Smooth muscle cell (in vitro differentiated cells): ENCODE results near the gene SLC25A15. TPM values are rescaled to one million over a fixed set of nuclear protein-coding genes. Genes with fewer than 3 reads are reported as not detected.

ENCODE experiments used
- DNase-seq: peaks from one replicate; lab custom pipeline; 2025; ENCODE audit not compliant: unreplicated experiment; lab: John Stamatoyannopoulos, UW
- H2AFZ ChIP-seq: fragments of 200-600 bp; sonication (generic); 2 replicates; pipeline ENCODE4 v1.6.0; 2016; ENCODE audit warnings: antibody characterized with exemption, low read depth, mild to moderate bottlenecking
- H3F3A ChIP-seq: fragments of 200-600 bp; sonication (generic); 2 replicates; pipeline ENCODE4 v1.6.0; 2017; ENCODE audit warnings: antibody characterized with exemption, low read depth
- H3K27ac ChIP-seq: fragments of 200-600 bp; sonication (generic); 2 replicates; pipeline ENCODE4 v1.5.1; 2016; ENCODE audit warnings: low read depth, mild to moderate bottlenecking
- H3K27me3 ChIP-seq: fragments of 200-600 bp; sonication (generic); 2 replicates; pipeline ENCODE4 v1.6.1; 2016; ENCODE audit warnings: low read depth, mild to moderate bottlenecking
- H3K36me3 ChIP-seq: fragments of 200-600 bp; sonication (generic); 2 replicates; pipeline ENCODE4 v1.5.1; 2016; ENCODE audit warnings: low read depth
- H3K4me1 ChIP-seq: fragments of 200-600 bp; sonication (generic); 2 replicates; pipeline ENCODE4 v1.5.1; 2016; ENCODE audit warnings: low read depth
- H3K4me2 ChIP-seq: fragments of 200-600 bp; sonication (generic); 2 replicates; pipeline ENCODE4 v1.6.0; 2016; ENCODE audit warnings: mild to moderate bottlenecking
- H3K4me3 ChIP-seq: fragments of 200-600 bp; sonication (generic); 2 replicates; pipeline ENCODE4 v1.5.1; 2016; ENCODE audit warnings: mild to moderate bottlenecking
- H3K79me2 ChIP-seq: fragments of 200-600 bp; sonication (generic); 2 replicates; pipeline ENCODE4 v1.6.0; 2016; ENCODE audit warnings: low read depth, mild to moderate bottlenecking
- H3K9ac ChIP-seq: fragments of 200-600 bp; sonication (generic); 2 replicates; pipeline ENCODE4 v1.6.0; 2016; ENCODE audit warnings: low read depth
- H3K9me3 ChIP-seq: fragments of 200-600 bp; sonication (generic); replicated peaks from 2 replicates; pipeline ENCODE4 v1.5.1; 2016; ENCODE audit warnings: low read depth
- H4K20me1 ChIP-seq: fragments of 200-600 bp; sonication (generic); 2 replicates; pipeline ENCODE4 v1.6.0; 2016; ENCODE audit warnings: low read depth
- WGBS: methylation state at CpG from one replicate; pipeline ENCODE4 v1.1.7; 2016; ENCODE audit warnings: low lambda C conversion rate; 5-methylcytosine and 5-hydroxymethylcytosine counted together
- polyA plus RNA-seq: library from polyadenylated mRNA; unstranded; fragments of >200 nt; fragmentation: Nextera tagmentation; extraction: Ambion mirVana; gene quantifications from 2 replicates; pipeline ENCODE4 v1.2.1, GENCODE V29; 2016
- total RNA-seq: library from RNA; depleted of rRNA; stranded (reverse); fragments of >200 nt; gene quantifications from 2 replicates; pipeline ENCODE4 v1.2.3, GENCODE V29; 2014
- TF ChIP-seq, protein P1 (sequence below): fragments of 200-600 bp; sonication (generic); IDR thresholded peaks from 2 replicates; pipeline ENCODE4 v1.5.1; 2017; ENCODE audit warnings: borderline replicate concordance, mild to moderate bottlenecking, antibody characterized with exemption; ENCODE audit not compliant: insufficient read depth, poor library complexity, severe bottlenecking

Gene SLC25A15
- total and polyA plus RNA-seq, 2 experiments from 2014 or later, result 6.3 to 11.1 TPM

DNA sequence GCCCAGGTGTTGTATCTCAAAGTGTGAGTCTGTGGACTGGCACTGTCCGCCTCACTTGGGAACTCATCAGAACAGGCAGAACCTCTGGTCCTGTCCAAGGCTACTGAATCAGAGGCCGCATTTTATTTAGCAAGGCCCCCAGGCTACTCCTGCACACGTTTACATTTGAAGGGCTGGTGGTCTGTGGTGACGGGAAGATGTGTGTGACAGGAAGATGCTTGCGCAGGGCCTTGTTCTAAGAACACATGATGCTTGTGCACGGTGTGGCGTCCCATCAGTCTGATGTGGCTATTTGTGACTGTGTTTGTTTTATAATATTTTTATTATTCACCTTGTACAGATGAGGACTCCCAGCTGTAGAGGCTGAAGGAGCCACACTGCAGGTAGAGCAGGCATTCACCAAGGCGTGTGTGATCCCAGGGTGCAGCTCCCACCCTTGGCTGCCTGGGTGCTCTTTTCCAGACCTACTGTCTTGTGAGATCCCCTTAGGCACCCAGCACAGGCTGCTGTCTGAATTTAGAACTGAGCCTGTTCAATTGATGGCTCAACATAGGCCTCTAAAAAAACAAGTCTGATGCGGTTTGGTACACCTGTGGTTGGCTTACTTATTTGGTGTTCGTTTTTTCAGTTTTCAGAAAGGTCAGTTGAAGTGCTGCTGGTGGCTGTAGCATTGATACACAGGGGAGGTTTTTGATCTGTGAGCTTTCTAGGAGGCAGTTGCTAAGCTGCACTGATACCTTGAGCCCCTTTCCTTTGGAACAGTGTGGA, 3.1 kb downstream of the SLC25A15 start:
- H3K4me1 ChIP-seq, result no peaks in the 10 kb centered on the region
- H3K27me3 ChIP-seq, result no peaks in the 10 kb centered on the region
- WGBS, result 94% methylated on average over 10 of the region's 10 CpGs
- H3K79me2 ChIP-seq, result peaks cover 7% of the 10 kb centered on the region
- no peaks in the 10 kb centered on the region for H4K20me1 ChIP-seq
- TF ChIP-seq, protein P1, sequence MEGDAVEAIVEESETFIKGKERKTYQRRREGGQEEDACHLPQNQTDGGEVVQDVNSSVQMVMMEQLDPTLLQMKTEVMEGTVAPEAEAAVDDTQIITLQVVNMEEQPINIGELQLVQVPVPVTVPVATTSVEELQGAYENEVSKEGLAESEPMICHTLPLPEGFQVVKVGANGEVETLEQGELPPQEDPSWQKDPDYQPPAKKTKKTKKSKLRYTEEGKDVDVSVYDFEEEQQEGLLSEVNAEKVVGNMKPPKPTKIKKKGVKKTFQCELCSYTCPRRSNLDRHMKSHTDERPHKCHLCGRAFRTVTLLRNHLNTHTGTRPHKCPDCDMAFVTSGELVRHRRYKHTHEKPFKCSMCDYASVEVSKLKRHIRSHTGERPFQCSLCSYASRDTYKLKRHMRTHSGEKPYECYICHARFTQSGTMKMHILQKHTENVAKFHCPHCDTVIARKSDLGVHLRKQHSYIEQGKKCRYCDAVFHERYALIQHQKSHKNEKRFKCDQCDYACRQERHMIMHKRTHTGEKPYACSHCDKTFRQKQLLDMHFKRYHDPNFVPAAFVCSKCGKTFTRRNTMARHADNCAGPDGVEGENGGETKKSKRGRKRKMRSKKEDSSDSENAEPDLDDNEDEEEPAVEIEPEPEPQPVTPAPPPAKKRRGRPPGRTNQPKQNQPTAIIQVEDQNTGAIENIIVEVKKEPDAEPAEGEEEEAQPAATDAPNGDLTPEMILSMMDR, result no peak
- H2AFZ ChIP-seq, result no peak overlapping the region
- no peak overlapping the region for H3K9ac ChIP-seq
- H3K9me3 ChIP-seq, result no peaks in the 10 kb centered on the region
- H3K4me3 ChIP-seq, result no peak overlapping the region
- no peak overlapping the region for H3K27ac ChIP-seq
- H3F3A ChIP-seq, result no peaks in the 10 kb centered on the region
- H3K4me2 ChIP-seq, result no peak overlapping the region
- no peaks in the 10 kb centered on the region for H3K36me3 ChIP-seq
- DNase-seq, result no peak

DNA sequence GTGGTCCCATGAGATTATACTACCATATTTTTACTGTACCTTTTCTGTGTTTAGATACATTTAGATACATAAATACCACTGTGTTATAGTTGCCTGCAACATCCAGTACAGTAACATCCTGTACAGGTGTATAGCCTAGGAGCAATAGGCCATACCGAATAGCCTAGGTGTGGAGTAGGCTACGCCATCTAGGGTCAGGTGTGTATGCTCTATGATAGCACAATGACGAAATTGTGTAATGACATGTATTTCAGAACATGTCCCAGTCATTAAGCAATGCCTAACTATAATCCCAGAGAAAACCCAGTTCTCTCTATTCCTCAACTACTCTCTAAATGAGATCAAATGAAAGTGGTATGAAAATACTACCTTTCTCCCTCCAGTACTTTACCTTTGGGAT, 3.9 kb downstream of the SLC25A15 start:
- 97% methylated on average over 3 of the region's 3 CpGs for WGBS
- Histone ChIP-seq H3K9me3 (no peaks in the 10 kb centered on the region), H3K79me2 (peaks cover 7% of the 10 kb centered on the region), H3K9ac (no peak overlapping the region), H2AFZ (no peak overlapping the region), H3F3A (no peaks in the 10 kb centered on the region), H3K4me3 (no peak overlapping the region), H3K4me1 (no peaks in the 10 kb centered on the region), H3K4me2 (no peak overlapping the region), H3K27ac (no peak overlapping the region), H3K27me3 (no peaks in the 10 kb centered on the region), H4K20me1 (no peaks in the 10 kb centered on the region), H3K36me3 (no peaks in the 10 kb centered on the region)
- TF ChIP-seq, protein P1, result no peak
- no peak for DNase-seq

DNA sequence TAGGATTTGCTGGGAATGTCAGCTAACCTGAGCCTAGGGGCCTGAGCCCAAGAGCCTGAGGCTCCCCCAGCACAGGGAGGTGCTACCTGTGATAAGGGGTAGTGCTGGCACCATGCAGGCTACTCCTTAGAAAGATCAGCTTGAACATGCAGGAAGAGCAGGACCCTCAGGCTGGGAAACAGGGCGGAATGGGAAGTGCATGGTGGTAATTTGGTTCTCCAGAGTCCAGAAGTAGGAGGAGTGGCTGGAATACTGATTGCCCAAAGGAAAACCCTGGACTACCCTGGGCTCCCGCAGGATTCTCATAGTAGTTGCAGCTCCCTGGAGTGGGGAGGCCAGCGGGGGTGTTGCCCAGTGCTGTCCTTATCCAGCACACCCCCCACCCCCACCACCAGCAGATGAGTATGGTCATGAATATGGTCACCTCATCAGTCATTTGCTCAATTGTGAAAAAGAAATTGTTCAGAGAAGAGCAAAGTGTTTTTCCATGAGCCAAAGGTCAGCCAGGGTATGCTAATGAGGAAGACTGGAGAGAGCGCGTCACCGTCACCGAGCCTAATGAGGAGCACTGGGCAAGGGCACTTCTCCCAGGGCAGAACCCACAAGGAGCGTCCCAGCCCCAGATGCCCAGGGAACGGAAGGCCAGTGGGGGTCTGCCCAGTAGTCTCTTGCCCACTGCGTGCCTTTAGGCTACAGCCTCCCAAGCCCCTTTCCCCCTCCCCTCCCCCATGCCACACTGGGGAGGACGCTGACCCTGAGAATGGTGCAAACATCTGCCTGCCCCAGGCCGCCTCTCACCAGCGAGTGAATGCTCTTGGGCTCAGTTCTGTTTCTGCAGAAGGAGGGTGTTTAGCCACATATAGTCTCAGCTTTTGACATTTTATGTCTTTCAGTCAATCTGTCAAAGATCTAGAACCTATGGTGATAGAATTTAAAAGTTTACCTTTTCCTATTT, 5.3 kb downstream of the SLC25A15 start:
- no peaks in the 10 kb centered on the region for H4K20me1 ChIP-seq
- WGBS, result 95% methylated on average over 13 of the region's 13 CpGs
- H3K27ac ChIP-seq, result no peak overlapping the region
- peaks cover 7% of the 10 kb centered on the region for H3K79me2 ChIP-seq
- no peak overlapping the region for H3K4me2 ChIP-seq
- H3K9me3 ChIP-seq, result no peaks in the 10 kb centered on the region
- H3K9ac ChIP-seq, result no peak overlapping the region
- no peak for DNase-seq
- no peak overlapping the region for H3K4me3 ChIP-seq
- H3K4me1 ChIP-seq, result no peaks in the 10 kb centered on the region
- TF ChIP-seq, protein P1, result no peak
- H2AFZ ChIP-seq, result no peak overlapping the region
- no peaks in the 10 kb centered on the region for H3K27me3 ChIP-seq
- H3F3A ChIP-seq, result no peaks in the 10 kb centered on the region
- no peaks in the 10 kb centered on the region for H3K36me3 ChIP-seq
